ENCODE results near the gene MMP15.

Gene MMP15

DNA sequence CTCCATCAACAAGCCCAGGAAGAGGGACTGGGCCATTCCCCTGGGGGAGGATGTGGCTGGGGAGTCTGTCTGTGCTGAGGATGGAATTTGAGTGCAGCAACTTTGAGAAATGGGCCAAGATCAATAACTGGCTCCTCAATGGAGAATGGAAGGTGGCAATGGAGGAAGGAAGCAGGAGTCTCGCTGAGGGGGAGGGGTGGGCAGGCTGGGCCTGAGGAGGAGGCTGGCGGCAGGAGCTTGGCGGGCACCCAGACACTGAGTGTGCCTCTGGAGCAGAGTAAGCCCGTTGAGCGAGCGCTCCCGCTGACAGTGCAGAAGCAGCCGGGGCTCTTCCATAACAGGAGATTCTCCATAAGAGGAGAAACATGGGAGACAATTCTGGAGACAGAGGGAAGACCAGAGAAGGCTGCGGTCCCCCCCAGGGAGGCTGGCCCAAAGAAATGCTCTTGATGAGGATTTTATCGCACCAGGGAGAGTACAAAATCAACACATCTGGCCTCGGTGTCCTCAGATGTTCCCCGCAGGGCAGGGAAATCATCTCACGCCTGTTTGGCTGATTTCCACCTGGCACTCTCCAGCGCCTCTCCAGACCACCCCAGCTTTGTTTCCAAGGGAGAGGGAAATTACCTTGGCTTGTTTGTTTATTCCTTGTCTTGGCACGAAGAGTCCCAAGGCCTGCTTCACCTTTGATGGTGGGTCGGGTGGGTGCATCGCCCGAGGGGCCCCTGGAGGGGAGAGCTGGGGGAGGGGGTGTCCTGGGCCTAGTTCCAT lies 2.8 kb upstream of the MMP15 start:
- H3K79me2 ChIP-seq (ENCODE audit: control insufficient read depth, insufficient read depth, low read length) = peaks cover 8% of the 10 kb centered on the region
- H3K4ac ChIP-seq (ENCODE audit: low read depth, low read length) = peak overlapping the region; percentile 66
- peak overlapping the region; percentile 37 for H2BK5ac ChIP-seq (ENCODE audit: low read length)
- H3K56ac ChIP-seq (ENCODE audit: low read length) = peak overlapping the region; percentile 25
- peaks cover 3% of the 10 kb centered on the region for H3K79me1 ChIP-seq (ENCODE audit: low read length)
- H4K5ac ChIP-seq (ENCODE audit: low read length) = no peak overlapping the region
- H3K4me1 ChIP-seq (ENCODE audit: control insufficient read depth, low read depth, low read length) = peaks cover 17% of the 10 kb centered on the region
- no peaks in the 10 kb centered on the region for H3K36me3 ChIP-seq (ENCODE audit: control insufficient read depth, insufficient read depth, low read length)
- H3K27ac ChIP-seq (ENCODE audit: low read depth, low read length) = peak overlapping the region; percentile 32
- H3K4me2 ChIP-seq (ENCODE audit: low read length) = no peak overlapping the region
- no peak overlapping the region for H3K23ac ChIP-seq (ENCODE audit: low read length)
- H3K9ac ChIP-seq (ENCODE audit: low read length) = peak overlapping the region; percentile 41
- H3K4me3 ChIP-seq (ENCODE audit: low read length) = no peak overlapping the region
- no peak overlapping the region for H2BK120ac ChIP-seq (ENCODE audit: low read depth, low read length)
- H2AK5ac ChIP-seq (ENCODE audit: low read length) = no peak overlapping the region
- peak overlapping the region; percentile 4 for H3K18ac ChIP-seq (ENCODE audit: low read length)
- H2BK15ac ChIP-seq (replicated peaks; ENCODE audit: low read depth) = no peak overlapping the region
- peak; percentile 42 for DNase-seq
- no peaks in the 10 kb centered on the region for H3K27me3 ChIP-seq (ENCODE audit: insufficient read depth, low read length, poor library complexity)
- WGBS (ENCODE audit: extremely low coverage, insufficient coverage, low lambda C conversion rate) = no CpG with 5 or more reads among the region's 18 CpGs
- no peak overlapping the region for H4K8ac ChIP-seq (ENCODE audit: low read depth, low read length)

DNA sequence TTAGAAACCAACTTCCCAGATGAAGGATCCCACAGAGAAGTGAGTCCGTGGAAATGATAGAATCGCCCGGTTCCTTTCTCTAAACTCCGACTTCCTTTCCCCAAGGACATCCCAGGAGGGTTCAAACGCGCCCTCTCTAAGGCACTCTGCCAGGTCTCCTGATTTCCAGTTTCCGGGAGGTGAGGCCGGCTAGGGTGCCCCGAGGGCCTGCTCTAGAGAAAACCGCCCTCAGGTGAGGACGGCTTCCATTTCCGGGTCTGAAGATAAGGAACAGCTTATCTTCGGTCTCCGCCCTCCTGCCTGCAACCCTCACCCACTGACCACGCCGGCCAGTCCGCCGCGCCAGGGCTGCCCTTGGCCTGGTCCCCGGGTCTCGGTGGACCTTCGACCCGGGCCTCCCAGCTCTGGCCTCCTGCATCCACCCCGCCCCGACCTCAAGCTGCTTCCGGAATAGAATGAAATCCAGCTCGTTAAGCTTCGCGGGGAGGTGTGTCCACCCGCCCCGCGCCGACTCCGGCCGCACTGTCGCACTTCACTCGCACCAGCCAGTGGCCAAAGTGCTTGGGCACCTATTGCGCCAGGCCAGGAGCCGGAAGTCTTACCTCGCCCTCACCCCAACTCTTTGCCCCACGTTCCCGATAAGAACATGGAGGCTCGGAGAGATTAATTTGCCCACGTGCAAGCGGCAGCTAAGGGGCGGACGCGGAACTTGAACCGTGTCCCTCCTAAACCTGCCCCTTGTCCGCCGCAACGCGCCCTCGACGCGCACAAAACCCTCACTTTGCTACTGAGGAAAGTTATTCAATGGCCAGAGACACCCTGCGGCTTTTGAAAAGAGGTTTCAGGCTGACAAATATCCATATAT lies 836 bp upstream of the MMP15 start:
- H2BK5ac ChIP-seq (ENCODE audit: low read length) = peak overlapping the region; percentile 94
- H3K79me1 ChIP-seq (ENCODE audit: low read length) = peaks cover 20% of the 10 kb centered on the region
- H4K5ac ChIP-seq (ENCODE audit: low read length) = no peak overlapping the region
- no peaks in the 10 kb centered on the region for H3K36me3 ChIP-seq (ENCODE audit: control insufficient read depth, insufficient read depth, low read length)
- no peak overlapping the region for H2BK120ac ChIP-seq (ENCODE audit: low read depth, low read length)
- peak overlapping the region; percentile 18 for H2AK5ac ChIP-seq (ENCODE audit: low read length)
- H3K27ac ChIP-seq (ENCODE audit: low read depth, low read length) = peak overlapping the region; percentile 81
- H3K23ac ChIP-seq (ENCODE audit: low read length) = peak overlapping the region; percentile 98
- no peak overlapping the region for H2BK15ac ChIP-seq (replicated peaks; ENCODE audit: low read depth)
- H3K27me3 ChIP-seq (ENCODE audit: insufficient read depth, low read length, poor library complexity) = no peaks in the 10 kb centered on the region
- H3K79me2 ChIP-seq (ENCODE audit: control insufficient read depth, insufficient read depth, low read length) = peaks cover 25% of the 10 kb centered on the region
- peak overlapping the region; percentile 21 for H3K4ac ChIP-seq (ENCODE audit: low read depth, low read length)
- H3K18ac ChIP-seq (ENCODE audit: low read length) = peak overlapping the region; percentile 65
- peak overlapping the region; percentile 88 for H3K56ac ChIP-seq (ENCODE audit: low read length)
- H3K4me2 ChIP-seq (ENCODE audit: low read length) = peak overlapping the region; percentile 84
- peak; percentile 84 for DNase-seq
- H3K4me1 ChIP-seq (ENCODE audit: control insufficient read depth, low read depth, low read length) = peaks cover 32% of the 10 kb centered on the region
- peak overlapping the region; percentile 14 for H3K4me3 ChIP-seq (ENCODE audit: low read length)
- WGBS (ENCODE audit: extremely low coverage, insufficient coverage, low lambda C conversion rate) = no CpG with 5 or more reads among the region's 57 CpGs
- H3K9ac ChIP-seq (ENCODE audit: low read length) = peak overlapping the region; percentile 71
- no peak overlapping the region for H4K8ac ChIP-seq (ENCODE audit: low read depth, low read length)

DNA sequence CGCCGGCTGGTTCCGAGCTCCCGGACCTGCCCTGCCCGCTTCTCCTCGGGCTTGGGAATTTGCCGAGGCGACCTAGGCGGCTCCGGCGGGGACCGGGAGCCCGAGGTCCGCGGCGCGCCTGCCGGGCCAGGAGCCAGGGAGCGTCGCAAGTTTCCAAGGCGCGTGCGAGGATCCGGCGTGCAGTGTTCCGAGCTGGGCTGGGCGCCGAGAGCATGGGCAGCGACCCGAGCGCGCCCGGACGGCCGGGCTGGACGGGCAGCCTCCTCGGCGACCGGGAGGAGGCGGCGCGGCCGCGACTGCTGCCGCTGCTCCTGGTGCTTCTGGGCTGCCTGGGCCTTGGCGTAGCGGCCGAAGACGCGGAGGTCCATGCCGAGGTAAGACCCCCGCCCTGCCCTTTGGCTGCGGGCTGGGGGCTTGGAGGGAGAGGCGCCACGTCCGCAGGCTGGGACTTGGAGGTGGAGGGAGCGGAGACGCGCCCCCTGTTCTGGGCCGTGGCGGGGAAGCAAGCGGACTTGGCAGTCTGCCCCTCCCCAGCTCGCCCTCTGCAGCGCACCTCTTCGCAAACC lies 668 bp downstream of the MMP15 start:
- Histone ChIP-seq H2BK5ac (ENCODE audit: low read length) (peak overlapping the region; percentile 73), H3K4me2 (ENCODE audit: low read length) (peak overlapping the region; percentile 84), H4K5ac (ENCODE audit: low read length) (no peak overlapping the region), H2BK15ac (replicated peaks; ENCODE audit: low read depth) (no peak overlapping the region), H3K27me3 (ENCODE audit: insufficient read depth, low read length, poor library complexity) (no peaks in the 10 kb centered on the region), H3K79me1 (ENCODE audit: low read length) (peaks cover 28% of the 10 kb centered on the region), H4K8ac (ENCODE audit: low read depth, low read length) (no peak overlapping the region), H3K56ac (ENCODE audit: low read length) (peak overlapping the region; percentile 97), H3K4me1 (ENCODE audit: control insufficient read depth, low read depth, low read length) (peaks cover 32% of the 10 kb centered on the region), H3K4me3 (ENCODE audit: low read length) (peak overlapping the region; percentile 90), H2AK5ac (ENCODE audit: low read length) (no peak overlapping the region), H3K27ac (ENCODE audit: low read depth, low read length) (peak overlapping the region; percentile 80), H3K23ac (ENCODE audit: low read length) (peak overlapping the region; percentile 97), H3K79me2 (ENCODE audit: control insufficient read depth, insufficient read depth, low read length) (peaks cover 32% of the 10 kb centered on the region), H3K4ac (ENCODE audit: low read depth, low read length) (peak overlapping the region; percentile 50), H3K18ac (ENCODE audit: low read length) (peak overlapping the region; percentile 47), H3K9ac (ENCODE audit: low read length) (peak overlapping the region; percentile 96), H2BK120ac (ENCODE audit: low read depth, low read length) (peak overlapping the region; percentile 17), H3K36me3 (ENCODE audit: control insufficient read depth, insufficient read depth, low read length) (no peaks in the 10 kb centered on the region)
- WGBS (ENCODE audit: extremely low coverage, insufficient coverage, low lambda C conversion rate) = no CpG with 5 or more reads among the region's 65 CpGs
- DNase-seq = peak; percentile 61

DNA sequence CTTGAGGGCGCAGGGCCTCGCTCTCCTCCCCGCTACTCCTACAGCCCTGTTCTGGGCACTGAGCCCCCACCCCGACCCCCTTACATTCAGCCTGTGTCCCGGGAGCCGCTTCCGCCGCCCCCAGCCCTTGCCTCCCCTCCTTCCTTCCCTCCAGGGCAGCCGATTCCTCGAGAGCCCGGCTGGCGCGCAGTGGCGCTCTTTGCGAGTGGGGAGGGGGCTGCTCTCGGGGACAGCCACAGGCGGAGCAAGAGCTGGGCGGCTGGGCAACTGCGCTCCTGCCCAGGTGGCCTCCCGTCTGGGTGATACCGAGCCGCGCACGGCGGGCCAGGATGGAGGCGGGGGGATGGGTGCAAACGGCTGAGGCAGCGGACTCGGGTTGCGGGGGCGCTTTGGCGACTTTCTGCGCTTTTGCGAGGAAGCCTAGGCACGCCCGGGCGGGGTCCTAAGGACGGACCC lies 1.2 kb downstream of the MMP15 start:
- peak overlapping the region; percentile 4 for H2BK120ac ChIP-seq (ENCODE audit: low read depth, low read length)
- peaks cover 28% of the 10 kb centered on the region for H3K79me1 ChIP-seq (ENCODE audit: low read length)
- peak overlapping the region; percentile 96 for H3K9ac ChIP-seq (ENCODE audit: low read length)
- peak overlapping the region; percentile 80 for H3K27ac ChIP-seq (ENCODE audit: low read depth, low read length)
- no peaks in the 10 kb centered on the region for H3K36me3 ChIP-seq (ENCODE audit: control insufficient read depth, insufficient read depth, low read length)
- H2BK5ac ChIP-seq (ENCODE audit: low read length) = peak overlapping the region; percentile 73
- H3K18ac ChIP-seq (ENCODE audit: low read length) = peak overlapping the region; percentile 47
- H4K8ac ChIP-seq (ENCODE audit: low read depth, low read length) = no peak overlapping the region
- no peak overlapping the region for H4K5ac ChIP-seq (ENCODE audit: low read length)
- DNase-seq = no peak
- H2AK5ac ChIP-seq (ENCODE audit: low read length) = no peak overlapping the region
- no peak overlapping the region for H2BK15ac ChIP-seq (replicated peaks; ENCODE audit: low read depth)
- WGBS (ENCODE audit: extremely low coverage, insufficient coverage, low lambda C conversion rate) = no CpG with 5 or more reads among the region's 38 CpGs
- peaks cover 32% of the 10 kb centered on the region for H3K4me1 ChIP-seq (ENCODE audit: control insufficient read depth, low read depth, low read length)
- H3K4me3 ChIP-seq (ENCODE audit: low read length) = peak overlapping the region; percentile 90
- peak overlapping the region; percentile 11 for H3K4ac ChIP-seq (ENCODE audit: low read depth, low read length)
- peak overlapping the region; percentile 84 for H3K4me2 ChIP-seq (ENCODE audit: low read length)
- peak overlapping the region; percentile 82 for H3K23ac ChIP-seq (ENCODE audit: low read length)
- H3K56ac ChIP-seq (ENCODE audit: low read length) = peak overlapping the region; percentile 97
- H3K79me2 ChIP-seq (ENCODE audit: control insufficient read depth, insufficient read depth, low read length) = peaks cover 32% of the 10 kb centered on the region
- no peaks in the 10 kb centered on the region for H3K27me3 ChIP-seq (ENCODE audit: insufficient read depth, low read length, poor library complexity)

DNA sequence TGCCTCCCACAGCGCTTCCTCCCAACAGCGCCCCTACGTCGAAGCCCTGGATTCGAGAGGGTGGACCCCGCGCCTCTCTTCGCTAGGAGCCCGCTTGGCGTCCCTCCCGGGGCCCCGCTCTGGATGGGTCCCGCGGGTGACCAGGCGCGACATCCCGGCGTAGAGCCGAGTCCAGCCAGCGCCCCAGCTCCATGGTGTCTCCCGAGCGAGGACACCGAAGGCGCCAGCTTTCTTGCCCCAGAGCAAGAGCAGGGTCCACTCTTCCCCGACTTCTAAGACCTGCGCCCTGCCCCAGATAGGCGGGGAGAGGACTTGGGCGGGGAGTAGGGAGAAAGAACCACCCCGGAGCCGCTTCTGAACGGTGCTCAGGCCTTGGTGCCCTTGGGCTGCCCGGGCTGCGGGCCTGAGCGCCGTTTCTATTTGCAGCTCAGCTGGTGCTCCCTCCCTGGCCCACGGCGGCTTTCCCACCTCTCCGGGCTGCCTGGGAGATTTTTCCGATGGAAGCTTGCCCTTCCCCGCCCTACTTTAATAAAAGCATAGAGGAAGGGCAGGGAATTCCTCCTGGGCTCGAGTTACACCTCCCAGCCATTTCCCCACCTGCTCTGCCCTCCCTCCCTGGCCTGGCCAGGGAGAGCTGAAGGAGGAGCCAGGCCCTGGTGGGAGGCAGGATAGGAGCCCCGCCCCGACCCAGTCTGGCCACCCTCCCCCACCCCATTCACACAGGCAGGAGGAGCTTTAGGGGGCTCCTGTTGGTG lies 1.8 kb downstream of the MMP15 start:
- H3K4me2 ChIP-seq (ENCODE audit: low read length) = peak overlapping the region; percentile 84
- peaks cover 33% of the 10 kb centered on the region for H3K4me1 ChIP-seq (ENCODE audit: control insufficient read depth, low read depth, low read length)
- no peak overlapping the region for H2AK5ac ChIP-seq (ENCODE audit: low read length)
- peaks cover 30% of the 10 kb centered on the region for H3K79me1 ChIP-seq (ENCODE audit: low read length)
- no peak overlapping the region for H4K8ac ChIP-seq (ENCODE audit: low read depth, low read length)
- H3K4me3 ChIP-seq (ENCODE audit: low read length) = peak overlapping the region; percentile 90
- peak overlapping the region; percentile 80 for H3K27ac ChIP-seq (ENCODE audit: low read depth, low read length)
- H3K79me2 ChIP-seq (ENCODE audit: control insufficient read depth, insufficient read depth, low read length) = peaks cover 35% of the 10 kb centered on the region
- DNase-seq = peak; percentile 90
- peak overlapping the region; percentile 47 for H3K18ac ChIP-seq (ENCODE audit: low read length)
- H4K5ac ChIP-seq (ENCODE audit: low read length) = no peak overlapping the region
- no peak overlapping the region for H2BK15ac ChIP-seq (replicated peaks; ENCODE audit: low read depth)
- H3K36me3 ChIP-seq (ENCODE audit: control insufficient read depth, insufficient read depth, low read length) = no peaks in the 10 kb centered on the region
- H3K56ac ChIP-seq (ENCODE audit: low read length) = peak overlapping the region; percentile 97
- peak overlapping the region; percentile 96 for H3K9ac ChIP-seq (ENCODE audit: low read length)
- no peak overlapping the region for H3K23ac ChIP-seq (ENCODE audit: low read length)
- peak overlapping the region; percentile 4 for H2BK120ac ChIP-seq (ENCODE audit: low read depth, low read length)
- peak overlapping the region; percentile 11 for H3K4ac ChIP-seq (ENCODE audit: low read depth, low read length)
- WGBS (ENCODE audit: extremely low coverage, insufficient coverage, low lambda C conversion rate) = no CpG with 5 or more reads among the region's 43 CpGs
- peak overlapping the region; percentile 37 for H2BK5ac ChIP-seq (ENCODE audit: low read length)
- no peaks in the 10 kb centered on the region for H3K27me3 ChIP-seq (ENCODE audit: insufficient read depth, low read length, poor library complexity)

All from mesendoderm (in vitro differentiated cells).